Measurements from ENCODE around the gene PABPN1L.
"Not testable (repeated sequence)": the region's sequence is repeated elsewhere in the genome, so short reads cannot be mapped to it uniquely, and the experiment has no call there.

Gene PABPN1L

DNA sequence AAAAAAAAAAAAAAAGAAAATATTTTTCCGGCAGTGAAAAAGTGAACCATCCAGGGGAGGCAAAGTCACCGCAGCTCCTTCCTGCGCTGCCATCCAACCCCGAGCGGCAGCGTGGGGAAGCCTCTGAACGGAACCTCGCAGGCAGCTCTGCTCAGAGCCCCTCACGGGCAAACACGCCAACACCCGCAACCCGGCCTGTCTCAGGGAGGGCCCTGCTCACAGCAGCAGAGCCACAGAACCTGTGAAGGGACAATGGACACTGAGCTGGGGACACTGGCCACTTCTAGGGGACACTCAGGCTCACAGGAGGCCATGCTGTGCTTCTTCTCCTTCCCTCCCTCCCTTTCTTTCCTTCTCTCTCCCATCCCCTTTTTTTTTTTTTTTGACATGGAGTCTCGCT, 33.4 kb downstream of the PABPN1L start:
- no peak for DNase-seq (ENCODE audit: low read depth in 2 of 3, low spot score in 1 of 3)

- no peak for DNase-seq (ENCODE audit: low read depth in 2 of 3, low spot score in 1 of 3)
Measured at GRCh38 chr16:88831838-88832237, 34.6 kb downstream of the PABPN1L start.

- DNase-seq (ENCODE audit: low read depth in 2 of 3, low spot score in 1 of 3) = no peak
Measured at GRCh38 chr16:88830783-88831182, 35.7 kb downstream of the PABPN1L start.

DNA sequence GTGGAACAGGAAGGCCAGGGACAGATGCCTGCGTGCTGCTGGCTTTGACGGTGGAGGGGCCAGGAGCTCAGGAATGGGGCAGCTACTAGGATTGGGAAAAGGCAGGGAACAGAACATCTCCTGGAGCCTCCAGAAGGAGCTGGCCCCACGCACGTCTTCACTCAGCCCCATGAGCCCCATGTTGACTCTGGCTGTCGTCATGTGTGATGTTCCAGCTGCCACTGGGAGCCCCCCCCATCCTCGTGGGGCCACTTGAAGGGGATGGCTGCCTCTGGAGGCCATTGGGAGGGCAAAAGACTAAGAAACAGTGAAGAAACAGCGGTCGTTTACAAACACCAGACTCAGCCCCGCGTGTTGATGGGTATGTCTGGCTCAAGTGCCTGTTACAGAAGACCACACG, 36.2 kb downstream of the PABPN1L start:
- DNase-seq (ENCODE audit: low read depth in 2 of 3, low spot score in 1 of 3) = no peak

DNA sequence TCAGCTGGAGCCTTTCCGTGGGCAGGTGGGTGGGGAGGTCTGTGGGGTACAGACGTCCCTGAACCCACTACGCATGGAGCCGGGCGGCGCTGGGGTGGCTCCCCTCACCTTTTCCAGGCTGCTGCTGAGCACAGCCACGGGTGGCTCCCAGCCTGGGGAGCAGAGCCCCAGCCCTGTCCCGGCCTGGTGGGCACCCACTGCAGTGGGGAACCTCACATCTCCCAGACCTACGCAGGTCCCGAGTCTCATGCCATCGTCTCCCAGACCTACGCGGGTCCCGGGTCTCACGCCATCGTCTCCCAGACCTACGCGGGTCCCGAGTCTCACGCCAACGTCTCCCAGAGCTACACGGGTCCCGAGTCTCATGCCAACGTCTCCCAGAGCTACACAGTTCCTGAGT, 37.7 kb downstream of the PABPN1L start:
- no peak for DNase-seq (ENCODE audit: low read depth in 2 of 3, low spot score in 1 of 3)

DNA sequence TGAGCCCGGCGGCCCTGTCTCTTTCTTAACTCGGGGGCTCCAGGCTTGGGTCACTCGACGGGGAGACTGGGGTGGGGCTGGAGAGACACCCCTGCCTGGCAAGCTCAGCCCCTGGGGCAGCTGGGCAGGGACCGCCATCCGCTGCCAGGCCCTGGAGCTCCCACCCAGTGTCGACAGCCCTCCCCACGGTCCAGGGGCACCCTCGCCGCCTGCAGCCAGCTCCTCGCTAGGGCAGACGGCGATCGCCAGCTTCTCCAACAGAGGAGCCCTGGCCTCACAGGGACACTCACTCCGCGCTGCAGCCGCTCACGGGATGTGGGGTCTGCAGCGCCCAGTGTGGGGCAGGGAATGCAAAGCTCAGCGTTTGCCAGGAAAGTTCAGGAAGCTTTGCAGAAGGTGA, 38.7 kb downstream of the PABPN1L start:
- DNase-seq (ENCODE audit: low read depth in 2 of 3, low spot score in 1 of 3) = no peak

DNA sequence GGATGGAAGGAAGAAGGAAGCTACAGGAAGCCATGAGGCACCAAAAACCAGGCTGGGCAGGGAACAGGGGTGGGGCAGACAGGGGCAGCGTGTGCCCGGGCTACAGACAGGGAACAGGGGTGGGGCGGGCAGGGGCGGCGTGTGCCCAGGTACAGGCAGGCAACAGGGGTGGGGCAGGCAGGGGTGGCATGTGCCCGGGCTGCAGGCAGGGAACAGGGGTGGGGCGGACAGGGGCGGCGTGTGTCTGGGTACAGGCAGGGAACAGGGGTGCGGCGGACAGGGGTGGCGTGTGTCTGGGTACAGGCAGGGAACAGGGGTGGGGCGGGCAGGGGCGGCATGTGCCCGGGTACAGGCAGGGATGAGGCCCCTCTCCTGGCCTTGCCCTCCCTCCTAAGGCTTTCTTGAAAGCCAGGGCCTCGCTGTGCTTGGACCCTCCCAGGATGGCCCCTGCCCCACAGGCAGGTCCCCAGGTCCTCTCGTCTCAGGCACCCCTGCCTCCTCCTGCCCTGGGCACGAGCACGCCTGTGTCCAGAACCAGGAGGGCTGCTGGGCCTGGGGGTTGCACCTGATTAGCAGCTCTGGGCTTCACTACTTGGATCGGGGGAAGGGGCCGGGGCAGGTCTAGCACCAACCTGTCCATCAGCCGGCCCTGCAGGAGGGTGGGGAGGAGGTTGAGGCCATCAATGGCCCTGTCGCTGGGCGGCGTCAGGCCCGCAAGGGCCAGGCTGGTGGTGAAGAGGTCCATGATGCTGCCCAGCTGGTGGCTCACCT, 40.2 kb downstream of the PABPN1L start:
- DNase-seq (ENCODE audit: low read depth in 2 of 3, low spot score in 1 of 3) = no peak

DNA sequence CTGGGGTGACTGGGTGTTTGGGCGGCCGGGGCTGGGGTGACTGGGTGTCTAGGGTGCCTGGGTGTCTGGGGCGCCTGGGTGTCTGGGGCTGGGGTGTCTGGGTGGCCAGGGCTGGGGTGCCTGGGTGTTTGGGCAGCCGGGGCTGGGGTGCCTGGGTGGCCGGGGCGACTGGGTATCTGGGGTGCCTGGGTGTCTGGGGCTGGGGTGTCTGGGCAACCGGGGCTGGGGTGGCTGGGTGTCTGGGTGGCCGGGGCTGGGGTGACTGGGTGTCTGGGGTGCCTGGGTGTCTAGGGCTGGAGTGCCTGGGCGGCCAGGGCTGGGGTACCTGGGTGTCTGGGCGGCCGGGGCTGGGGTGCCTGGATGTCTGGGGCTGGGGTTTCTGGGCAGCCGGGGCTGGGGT, 41.3 kb downstream of the PABPN1L start:
- DNase-seq (ENCODE audit: low read depth in 2 of 3, low spot score in 1 of 3) = no peak

GRCh38 chr16:88824256-88825077, 42.0 kb downstream of the PABPN1L start:
- DNase-seq (ENCODE audit: low read depth in 2 of 3, low spot score in 1 of 3) = no peak

DNA sequence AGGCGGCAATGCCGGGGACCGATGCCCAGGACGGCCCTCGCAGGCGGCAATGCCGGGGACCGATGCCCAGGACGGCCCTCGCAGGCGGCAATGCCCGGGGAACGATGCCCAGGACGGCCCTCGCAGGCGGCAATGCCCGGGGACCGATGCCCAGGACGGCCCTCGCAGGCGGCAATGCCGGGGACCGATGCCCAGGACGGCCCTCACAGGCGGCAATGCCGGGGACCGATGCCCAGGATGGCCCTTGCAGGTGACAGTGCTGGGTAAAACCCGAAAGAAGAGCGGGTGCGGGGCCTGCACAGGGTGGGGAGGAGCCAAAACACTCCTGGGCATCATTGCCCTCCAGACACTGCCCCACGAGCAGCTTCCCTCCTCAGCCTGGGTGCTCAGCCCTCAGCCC, 42.8 kb downstream of the PABPN1L start:
- not testable (repeated sequence) for DNase-seq (ENCODE audit: low read depth in 2 of 3, low spot score in 1 of 3)

DNA sequence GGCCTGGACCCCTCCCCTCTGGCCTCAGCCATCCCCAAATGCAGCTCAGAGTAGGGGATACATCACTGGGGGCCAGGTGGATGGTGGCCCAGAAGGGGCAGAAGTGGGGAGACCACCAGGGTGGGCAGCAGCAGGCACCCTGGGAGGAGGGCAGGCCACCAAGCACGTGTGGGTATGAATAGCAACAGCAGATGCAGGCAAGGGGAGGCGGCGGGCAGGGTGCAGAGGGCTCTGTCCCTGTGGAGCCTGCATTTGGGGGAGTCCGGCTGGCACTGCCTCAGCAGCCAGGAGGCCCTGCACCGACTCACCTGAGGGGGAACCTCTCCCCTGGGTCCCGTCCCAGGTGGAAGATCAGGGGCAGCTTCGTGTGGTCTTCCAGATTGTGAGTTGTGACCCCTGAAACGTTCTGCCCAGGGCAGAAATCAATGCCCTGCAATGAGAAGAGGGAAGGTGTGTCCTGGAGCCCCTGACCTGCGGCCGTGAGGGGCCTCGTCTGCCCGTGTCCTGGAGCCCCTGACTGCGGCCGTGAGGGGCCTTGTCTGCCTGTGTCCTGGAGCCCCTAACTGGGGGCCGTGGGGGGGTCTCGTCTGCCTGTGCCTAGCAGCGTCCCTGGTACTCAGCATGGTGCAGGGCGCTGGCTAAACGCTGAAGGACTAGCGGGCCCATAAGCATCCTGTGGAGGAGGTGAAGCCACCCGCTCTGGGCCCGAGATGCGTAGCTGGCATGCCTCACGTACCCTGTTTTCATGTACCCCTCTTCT, 44.0 kb downstream of the PABPN1L start:
- no peak for DNase-seq (ENCODE audit: low read depth in 2 of 3, low spot score in 1 of 3)

DNA sequence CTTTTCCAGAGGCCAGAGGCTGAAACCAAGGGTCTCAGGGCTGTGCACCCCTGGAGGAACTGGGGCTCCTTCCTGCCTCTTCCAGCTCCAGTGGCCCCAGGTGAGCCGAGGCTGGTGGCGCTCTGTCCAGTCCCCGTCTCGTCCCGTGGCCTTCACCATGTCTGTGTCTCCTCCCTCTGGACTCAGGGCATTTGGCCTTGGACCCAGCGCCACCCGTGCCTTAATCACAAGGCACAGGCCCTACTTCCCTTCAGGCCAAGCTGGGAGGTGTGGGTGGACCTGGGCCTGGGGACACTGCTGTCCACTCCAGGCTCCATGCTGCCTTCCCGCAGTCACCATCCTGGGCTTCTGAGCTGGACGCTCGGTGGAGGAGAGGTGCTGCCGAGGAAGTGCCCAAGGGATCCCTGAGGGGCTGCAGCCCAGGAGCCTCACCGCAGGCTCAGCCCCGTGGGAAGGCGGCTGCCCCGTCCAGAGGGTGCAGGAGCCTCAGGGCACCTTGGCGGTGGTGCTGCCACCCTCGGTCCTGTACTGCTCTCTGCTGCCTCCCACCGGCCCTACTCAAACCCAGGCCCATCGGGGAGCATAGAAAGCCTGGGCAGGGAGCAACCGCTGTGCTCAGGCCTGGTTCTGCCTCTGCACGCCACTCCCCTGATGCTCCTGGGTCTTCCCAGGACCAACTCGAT, 45.2 kb downstream of the PABPN1L start:
- DNase-seq (ENCODE audit: low read depth in 2 of 3, low spot score in 1 of 3) = no peak

DNA sequence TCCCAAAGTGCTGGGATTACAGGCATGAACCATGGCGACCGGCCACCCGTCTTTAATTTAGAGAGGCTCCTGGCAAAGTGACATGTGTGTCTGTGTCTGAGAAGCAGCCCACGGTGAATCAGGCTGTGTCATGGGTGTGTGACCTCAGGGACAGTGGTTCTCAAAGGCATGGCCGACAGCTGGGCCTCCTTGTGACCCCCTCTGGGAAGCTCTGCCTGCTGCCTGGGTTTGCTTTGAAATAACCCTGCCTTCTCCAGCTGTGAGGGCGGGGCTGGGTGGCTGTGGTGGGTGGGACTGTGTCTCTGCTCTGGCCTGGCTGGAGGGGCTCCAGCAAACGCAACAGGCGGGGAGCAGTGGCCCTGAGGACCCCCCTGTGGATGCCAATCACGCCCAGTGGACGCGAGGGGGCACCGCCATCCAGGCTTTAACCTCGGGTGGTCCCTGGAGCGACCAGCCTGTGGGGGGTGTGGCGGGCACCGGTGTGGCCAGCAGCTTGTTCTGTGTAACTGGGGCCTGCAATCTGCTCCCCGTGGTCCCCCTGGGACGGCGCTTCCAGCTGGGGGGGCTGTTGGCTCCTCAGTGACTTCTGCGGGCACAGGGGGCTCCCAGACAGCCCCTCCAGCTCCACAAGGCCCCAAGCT, 46.0 kb downstream of the PABPN1L start:
- no peak for DNase-seq (ENCODE audit: low read depth in 2 of 3, low spot score in 1 of 3)

DNA sequence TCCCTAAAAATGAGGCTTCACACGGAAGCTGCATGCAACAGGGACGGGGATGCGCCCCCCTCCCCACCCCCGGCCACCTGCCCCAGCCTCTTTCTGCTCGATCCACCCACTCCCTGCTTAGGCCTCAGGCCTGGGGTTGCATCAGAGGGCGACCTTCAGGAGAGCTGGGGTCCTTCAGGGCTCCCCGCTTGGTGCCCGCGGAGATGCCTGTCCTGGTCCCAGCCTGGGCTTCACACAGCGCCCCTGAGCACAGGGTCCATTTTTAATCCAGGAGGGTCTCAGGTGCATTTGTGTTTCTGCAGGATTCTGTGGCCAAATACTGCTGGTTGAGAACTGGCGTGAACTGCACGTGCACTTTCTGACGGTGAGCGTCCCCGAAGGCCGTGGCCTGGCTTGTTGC, 47.3 kb downstream of the PABPN1L start:
- no peak for DNase-seq (ENCODE audit: low read depth in 2 of 3, low spot score in 1 of 3)

- DNase-seq (ENCODE audit: low read depth in 2 of 3, low spot score in 1 of 3) = no peak
Measured at GRCh38 chr16:88818575-88818874, 47.9 kb downstream of the PABPN1L start.

DNA sequence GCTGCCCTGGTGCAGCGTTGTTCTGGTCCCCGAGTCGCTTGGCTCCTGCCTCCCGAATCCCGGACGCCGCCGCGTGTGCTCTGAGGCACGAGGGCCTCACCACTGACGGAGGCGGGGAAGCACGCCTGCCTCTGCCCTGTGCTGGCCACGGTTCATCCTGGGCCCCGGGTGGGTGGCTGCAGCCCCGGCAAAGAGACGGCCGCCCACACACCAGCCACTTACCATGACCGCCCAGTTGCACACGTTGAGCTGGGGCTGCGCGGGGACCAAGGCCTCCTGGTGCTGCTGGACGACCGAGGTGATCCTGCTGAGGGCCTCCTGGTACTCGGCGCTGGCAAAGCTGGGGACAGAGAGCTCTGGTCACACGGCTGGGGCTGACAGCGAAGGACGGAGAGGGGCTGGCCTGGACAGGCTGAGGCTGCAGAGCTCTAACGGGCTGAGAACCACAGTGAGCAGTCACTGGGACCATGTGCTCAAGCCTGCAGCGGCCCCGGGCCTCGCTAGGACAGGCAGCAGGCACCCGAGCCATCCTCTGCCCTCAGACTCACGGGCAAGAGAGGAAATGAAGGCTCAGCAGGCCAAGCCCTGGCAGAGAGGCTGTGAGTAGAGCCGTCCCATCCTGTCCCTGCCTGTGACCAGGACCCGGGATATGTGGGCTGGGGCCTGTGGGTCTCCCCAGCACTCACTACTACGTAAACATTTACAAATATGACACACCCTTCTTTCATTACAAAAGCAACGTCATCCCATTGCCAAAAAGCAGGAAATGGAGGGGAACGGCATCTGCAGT, 48.5 kb downstream of the PABPN1L start:
- no peak for DNase-seq (ENCODE audit: low read depth in 2 of 3, low spot score in 1 of 3)

DNA sequence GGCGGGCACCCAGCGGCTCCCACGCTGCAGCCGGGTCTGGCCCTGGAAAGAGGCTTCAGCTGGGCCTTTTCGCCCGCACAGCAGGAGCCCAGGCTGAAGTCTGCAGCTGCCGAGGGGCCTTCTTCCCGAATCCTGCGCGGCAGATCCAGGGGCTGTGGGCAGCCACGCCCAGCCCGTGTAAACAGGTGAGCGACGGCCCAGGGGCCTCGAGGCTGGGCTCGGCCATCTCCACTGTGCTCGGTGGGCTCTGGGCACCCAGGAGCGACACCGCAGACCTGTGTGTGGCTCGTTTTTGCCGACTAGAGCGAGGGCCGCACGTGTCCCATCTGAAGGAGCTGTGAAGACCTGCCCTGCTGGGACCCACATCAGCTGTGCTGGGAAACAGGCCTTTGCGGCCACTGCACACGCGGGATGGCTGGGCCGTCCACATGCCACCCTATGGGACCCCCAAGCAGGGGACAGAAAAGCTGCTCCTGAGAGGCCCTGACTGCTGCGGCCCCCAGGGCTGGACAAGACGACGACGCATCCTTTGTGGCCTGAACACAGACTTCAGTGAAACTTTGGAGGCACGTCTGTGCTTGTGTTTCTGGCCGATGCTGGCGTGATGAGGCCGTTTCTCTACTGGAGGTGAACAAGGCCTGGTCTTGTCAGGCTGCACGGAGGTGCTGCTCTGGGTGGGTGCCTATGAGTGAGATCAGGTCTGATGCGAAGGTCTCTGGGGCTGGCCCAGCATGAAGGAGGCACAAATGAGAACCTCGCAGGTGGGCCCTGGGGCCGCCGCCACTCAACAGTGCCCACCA, 49.5 kb downstream of the PABPN1L start:
- no peak for DNase-seq (ENCODE audit: low read depth in 2 of 3, low spot score in 1 of 3)

DNA sequence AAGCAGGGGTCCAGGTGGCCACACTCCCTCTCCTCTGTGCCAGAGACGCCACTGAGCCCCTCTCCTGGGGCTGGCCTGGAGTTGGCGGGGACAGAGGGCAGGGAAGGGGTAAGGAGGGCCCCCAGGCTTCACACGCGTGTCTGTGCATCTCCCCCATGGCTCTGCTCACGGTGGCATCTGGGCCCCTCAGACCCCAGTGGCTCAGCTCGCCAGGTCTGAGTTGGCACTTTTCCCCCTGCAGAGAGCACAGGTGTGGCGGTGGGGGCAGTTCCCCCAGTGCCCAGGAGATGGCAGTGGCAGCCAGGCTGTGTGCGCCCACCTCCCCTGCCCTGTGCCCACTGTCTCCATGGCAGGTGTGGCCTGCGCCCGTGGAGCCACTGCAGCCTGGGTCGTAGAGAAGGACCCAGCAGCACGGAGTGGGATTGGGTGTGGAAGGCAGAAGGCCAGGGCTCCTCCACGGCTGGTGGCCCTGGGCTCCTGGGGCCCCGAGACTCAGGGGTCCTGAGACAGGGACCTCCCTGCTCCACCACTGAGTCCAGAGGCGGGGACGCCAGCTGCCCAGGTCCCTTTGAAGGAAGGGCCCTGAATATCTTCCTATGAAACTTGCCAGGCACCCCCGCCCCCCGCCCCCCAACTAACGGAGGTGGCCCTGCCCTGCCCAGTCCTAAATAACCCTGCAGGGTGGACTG, 50.4 kb downstream of the PABPN1L start:
- no peak for DNase-seq (ENCODE audit: low read depth in 2 of 3, low spot score in 1 of 3)

GRCh38 chr16:88815227-88815626, 51.2 kb downstream of the PABPN1L start:
- DNase-seq (ENCODE audit: low read depth in 2 of 3, low spot score in 1 of 3) = no peak
